Hippocampal formation (tissue), 2 donors: ENCODE results near the gene MIF4GD.
"Not testable (repeated sequence)": the region's sequence is repeated elsewhere in the genome, so short reads cannot be mapped to it uniquely, and the experiment has no call there.

Experiments used
- DNase-seq, 2 donors: peaks; one replicate each; lab custom pipeline; 2025; lab: John Stamatoyannopoulos, UW

Gene MIF4GD, protein sequence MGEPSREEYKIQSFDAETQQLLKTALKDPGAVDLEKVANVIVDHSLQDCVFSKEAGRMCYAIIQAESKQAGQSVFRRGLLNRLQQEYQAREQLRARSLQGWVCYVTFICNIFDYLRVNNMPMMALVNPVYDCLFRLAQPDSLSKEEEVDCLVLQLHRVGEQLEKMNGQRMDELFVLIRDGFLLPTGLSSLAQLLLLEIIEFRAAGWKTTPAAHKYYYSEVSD

DNA sequence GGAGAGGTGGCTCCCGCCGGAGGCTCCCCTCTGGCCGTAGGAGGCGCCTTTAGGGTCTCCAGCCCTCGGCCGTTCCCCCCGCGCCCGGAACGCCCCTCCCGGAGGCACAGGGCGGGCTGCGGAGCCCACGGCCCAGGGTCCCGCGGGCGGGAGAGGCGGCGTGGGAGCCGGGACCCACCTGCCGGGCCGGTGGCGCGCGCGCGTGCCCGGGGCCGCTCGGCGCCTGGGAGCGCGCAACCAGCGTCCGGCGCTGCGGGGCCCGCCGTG lies at the start of gene MIF4GD:
Gene MIF4GD (minus strand): TSS at position 266 of the 267 bp plus-strand sequence. CDS start 1,036 bp downstream, outside the sequence.
- DNase-seq: peak in 1 of 2 donors; percentile 59

DNA sequence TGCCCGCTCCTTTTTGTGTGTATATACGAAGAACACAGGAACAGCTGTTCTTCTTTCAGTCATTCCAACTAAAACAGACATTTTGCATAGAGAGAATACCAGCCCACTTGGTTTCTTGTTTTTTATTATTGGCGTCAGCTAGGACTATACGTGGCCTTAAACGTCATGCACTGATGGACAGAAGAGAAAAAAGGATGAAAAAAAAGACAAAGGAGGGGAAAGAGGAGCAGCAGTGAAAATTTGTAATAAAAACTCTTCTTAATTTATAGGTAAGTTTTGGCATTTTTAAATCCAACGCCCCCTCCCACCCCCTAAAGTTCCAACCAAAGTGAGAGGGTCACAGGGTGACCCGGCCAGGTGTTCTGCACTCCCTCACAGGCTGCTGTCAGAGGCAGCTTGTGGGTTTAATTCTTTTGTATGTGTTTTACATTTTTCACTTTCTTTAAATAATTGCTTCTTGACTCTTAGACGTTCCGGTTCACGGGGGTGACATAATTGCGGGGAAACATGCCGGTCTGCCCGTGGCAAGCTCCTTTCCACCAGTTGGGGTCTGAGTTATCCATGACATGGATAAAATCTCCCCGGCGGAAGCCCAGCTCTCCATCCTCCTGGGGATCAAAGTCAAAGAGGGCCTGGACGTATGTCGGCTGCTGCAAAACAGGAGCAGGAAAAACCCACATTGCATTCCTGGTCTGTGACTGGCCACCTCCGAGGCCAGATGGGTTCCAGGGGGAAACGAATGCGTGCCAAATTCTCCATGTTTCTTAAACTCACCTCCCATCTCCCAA lies 49.1 kb upstream of the MIF4GD start:
- DNase-seq: no peak

DNA sequence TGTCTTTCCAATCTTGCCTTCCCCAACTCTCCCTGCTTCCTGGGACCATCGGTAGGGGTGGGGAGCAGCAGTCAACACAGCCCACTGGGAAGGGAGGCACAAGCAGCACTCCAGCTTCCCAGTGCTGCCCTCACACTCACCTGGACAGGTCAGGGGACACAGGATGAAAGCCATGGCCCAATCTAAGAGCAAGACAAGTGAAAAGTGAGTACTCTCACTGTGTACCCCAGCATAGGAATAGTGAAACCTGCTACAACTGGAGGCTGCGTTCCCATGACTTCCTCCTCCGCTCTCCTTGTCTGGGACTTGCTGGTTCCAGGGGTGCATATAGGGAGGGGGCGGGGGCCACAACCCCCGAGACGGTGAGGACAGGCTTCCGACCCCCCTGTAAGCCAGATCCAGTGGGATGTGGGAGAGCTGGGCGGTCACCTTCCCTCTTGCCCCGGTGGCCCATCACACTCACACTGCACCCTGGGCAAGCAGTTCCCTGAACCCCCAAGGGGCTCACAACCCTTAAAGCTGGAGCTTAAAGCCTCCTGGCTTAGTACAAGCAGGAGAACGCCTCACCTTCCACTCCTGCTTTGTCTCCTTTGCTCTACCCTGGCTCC lies 47.7 kb upstream of the MIF4GD start:
- DNase-seq: no peak

DNA sequence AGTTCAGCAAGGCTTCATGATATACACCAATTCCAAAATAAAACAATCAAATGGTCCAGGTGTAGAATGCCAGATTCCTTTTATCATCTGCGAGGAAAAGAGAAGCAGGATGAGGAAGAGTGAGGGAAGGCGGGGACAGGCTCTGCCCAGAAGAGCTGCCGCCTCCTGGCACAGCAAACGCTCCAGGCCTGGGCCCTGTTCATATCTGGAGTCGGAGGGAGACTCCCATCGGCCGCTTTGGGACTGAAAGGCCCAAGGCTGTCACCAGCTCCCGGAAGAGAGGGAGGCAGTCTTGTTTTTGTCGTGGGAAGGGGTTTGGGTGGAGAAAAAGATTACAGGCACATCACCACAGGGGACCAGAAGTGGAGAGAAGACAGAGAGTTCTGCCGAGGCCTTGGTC lies 47.2 kb upstream of the MIF4GD start:
- no peak for DNase-seq

DNA sequence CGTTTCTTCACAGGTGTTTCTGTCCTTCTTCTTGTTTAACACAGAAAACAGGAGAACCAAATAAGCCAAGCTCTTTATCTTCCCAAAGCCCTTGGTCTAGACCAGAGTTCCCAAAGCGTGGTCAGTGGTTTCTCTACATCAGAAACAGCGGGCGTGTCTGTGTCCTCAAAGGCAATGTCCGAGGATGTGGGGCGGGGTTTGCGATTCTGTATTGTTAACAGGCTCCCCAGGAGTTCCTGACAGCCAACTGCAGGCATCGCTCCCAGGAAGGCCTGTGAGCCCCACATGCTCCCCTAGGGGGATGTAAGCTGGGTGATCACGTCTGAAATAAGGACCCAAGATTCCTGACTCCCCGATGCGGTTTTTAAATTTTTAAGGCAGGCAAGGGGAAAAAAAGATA lies 46.6 kb upstream of the MIF4GD start:
- no peak for DNase-seq

DNA sequence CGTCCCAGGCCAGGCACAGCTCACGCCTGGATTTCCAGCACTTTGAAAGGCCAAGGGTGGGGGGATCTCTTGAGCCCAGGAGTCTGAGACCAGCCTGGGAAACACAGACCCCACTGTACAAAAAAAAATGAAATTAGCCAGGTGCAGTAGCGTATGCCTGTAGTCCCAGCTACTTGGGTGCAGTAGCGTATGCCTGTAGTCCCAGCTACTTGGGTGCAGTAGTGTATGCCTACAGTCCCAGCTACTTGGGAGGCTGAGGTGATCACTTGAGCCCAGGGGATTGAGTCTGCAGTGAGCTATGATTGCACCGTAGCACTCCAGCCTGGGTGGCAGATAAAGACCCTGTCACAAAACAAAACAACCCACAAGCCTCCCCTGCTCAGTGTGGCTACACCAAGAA lies 45.2 kb upstream of the MIF4GD start:
- no peak for DNase-seq

DNA sequence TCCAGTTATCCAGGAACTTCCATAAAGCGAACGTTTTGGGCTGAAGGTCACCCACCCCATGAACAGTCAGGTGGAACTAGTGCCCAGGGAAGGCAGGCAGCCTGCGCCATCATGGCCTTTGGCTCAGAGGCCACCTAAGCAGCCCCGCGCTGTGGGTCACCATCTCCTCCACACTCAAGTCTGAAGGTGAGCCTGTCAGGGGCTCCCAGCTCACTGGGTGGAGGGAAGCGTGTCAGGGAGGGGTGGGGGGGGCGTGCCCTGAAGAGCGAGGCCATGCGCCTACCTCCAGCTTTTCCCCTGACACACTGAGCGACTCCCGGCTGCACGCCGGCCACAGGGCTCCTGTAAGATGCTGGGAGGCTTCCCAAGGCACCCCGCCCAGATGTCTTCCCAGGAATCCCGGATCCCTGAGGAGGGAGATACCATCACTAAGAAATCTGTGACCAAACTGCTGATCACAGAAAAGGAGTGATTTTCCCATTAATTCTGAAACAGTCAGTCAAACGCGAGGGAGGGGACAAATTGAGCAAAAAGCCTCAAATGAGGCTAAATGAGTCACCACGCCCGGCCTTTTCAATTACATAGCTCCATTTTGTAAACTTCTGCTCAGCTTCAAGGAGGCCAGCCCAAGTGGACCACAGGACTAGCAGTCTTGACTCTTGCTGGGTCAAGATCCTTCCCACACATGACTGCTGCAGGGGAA lies 44.7 kb upstream of the MIF4GD start:
- no peak for DNase-seq

DNA sequence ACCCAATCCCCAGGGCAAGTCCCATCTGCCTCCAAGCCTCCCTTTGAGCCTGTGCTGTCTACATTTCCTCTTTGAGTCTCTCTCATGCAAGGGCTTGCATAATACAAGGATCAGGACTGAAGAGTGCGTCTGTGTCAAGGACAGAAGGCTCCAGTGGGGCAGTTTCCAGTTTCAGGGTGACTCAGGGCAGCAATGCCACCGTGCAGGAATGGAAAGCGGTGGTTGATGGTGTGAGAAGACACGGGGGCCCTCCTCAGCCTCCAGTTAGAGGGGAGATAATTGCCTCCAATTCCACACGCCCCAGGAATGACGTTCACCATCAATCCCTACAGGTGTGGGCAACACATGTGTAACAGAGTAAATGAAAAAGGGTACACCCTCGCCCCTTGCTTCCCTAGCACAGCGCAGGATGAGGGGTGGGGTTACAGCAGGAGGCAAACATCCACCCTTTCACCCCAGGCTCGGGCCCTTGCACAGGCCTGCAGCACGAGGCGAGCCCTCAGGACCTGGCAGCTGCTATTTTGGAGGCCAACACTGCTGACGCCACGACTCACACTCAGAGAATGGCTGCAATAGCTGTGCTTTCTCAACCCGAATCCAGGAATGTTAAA lies 43.0 kb upstream of the MIF4GD start:
- peak in 1 of 2 donors; percentile 42 for DNase-seq

DNA sequence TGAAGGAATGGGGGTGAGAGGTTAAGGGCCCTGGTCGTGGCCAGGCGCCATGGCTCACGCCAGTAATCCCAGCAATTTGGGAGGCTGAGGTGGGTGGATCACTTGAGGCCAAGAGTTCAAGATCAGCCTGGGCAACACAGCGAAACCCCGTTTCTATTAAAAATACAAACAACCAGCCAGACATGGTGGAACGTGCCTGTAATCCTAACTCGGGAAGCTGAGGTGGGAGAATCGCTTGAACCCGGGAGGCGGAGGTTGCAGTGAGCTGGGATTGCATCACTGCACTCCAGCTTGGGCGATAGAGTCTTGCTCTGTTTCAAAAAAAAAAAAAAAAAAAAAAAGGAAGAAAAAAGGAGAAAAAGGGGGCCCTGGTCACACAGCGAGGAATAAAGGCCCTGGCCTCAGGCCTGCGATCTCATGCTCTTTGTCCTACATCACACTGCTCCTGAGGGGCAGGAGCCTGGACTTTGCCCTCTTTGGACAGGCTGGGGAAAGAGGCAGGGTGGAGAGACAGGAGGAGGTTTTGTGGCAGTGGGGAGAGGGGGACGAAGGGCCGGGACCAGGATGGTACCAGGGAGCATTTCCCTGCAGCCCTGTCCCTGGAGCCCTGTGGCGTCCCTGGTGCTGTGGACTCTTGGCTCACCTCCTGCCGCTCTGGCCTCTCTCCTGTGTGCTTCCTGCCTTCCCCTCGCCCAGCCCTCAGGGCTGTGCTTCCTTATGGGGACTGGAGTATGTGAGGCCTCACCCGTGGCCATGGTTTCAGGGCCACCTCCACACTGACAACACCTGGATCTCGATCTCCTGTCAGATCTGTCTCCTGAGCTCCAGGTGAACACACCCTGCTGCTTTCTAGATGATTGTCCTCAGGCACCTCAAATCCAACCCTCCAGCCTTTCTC lies 38.0 kb upstream of the MIF4GD start:
- DNase-seq: no peak

DNA sequence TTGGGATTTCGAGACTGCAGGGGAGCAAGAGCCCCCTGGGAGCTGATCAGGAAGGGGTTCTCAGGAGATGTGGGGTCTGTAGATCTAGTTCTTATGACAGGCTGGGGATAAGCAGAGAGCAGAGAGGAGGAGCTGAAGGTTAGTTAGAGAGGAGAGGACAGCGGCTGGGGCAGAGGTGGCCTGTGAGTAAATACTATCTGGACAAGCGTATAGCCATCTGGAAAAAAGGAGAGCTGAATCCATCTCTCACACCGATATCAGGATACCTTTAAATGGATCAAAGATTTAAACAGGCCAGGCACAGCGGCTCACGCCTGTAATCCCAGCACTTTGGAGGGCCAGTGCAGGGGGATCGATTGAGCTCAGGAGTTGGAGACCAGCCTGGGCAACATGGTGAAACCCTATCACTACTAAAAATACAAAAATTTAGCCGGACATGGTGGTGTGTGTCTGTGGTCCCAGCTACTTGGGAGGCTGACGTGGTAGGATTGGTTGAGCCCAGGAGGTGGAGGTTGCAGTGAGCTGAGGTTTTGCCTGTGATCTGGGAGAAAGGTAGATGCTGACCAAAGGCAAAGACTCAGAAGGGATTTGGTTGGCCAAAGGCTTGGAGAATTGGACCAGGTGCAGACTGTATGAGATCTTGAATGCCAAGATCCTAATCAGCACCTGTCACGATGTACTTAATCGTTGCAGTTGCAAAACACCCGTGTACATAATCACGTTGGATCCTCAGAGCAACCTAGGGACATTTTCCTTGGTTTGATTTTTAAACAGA lies 37.1 kb upstream of the MIF4GD start:
- no peak for DNase-seq

DNA sequence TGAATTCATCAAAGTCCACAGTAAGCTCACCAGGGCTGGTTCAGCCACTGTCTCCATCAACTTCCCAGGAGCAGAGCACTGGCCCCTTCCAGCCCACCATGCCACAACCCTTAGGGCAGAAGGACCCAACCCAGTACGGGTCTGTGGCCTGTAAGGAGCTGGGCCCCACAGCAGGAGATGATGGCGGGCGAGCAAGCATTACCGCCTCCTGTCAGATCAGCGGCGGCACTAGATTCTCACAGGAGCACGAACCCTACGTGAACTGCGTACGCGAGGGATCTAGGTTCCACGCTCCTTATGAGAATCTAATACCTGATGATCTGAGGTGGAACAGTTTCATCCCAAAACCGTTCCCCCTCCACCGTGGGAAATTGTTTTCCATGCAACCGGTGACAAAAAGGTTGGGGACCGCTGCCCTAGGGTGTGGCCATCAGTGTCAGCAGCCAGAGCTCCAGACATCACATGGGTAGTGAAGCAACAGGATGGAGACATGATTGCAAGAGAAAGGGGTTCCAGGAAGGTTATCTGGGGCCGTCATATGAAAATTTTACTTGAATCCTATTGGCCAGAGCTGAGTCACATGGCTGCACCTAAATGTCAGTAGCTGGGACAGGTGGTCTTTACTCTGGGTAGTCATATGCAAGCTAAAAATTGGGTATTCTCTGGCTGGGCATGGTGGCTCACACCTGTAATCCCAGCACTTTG lies 30.6 kb upstream of the MIF4GD start:
- DNase-seq: no peak

DNA sequence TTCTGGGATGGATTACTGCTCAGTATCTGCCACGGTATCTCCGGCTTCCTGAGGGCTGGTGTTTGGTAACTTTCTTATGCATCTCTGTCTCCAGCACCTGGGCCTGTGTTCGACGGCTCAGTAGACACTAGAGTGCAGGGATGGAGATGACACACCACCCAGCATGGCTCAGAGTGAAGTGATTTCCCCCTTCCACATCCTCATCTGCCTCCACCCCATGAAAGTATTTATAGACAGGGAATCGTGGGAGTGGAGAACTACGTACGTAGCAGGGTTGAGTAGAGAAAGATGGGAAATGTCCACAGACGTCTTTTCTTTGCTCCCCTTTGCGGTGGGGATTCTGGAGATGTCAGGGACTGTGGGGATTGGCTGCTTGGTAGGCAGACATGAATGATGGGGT lies 30.0 kb upstream of the MIF4GD start:
- DNase-seq: no peak

DNA sequence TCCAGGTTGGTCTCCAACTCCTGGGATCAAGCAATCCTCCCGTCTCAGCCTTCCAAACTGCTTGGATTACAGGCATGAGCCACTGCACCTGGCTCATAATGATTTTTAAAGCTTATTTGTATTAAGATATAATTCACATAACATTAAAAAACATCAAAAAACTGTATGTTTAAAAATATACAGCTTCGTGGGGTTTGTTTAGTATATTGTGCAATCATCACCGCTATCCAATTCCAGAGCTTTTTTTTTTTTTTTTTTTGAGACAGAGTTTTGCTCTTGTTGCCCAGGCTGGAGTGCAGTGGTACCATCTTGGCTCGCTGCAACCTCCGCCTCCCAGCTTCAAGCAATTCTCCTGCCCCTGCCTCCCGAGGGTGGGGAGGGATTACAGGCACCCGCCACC lies 29.2 kb upstream of the MIF4GD start:
- DNase-seq: no peak

DNA sequence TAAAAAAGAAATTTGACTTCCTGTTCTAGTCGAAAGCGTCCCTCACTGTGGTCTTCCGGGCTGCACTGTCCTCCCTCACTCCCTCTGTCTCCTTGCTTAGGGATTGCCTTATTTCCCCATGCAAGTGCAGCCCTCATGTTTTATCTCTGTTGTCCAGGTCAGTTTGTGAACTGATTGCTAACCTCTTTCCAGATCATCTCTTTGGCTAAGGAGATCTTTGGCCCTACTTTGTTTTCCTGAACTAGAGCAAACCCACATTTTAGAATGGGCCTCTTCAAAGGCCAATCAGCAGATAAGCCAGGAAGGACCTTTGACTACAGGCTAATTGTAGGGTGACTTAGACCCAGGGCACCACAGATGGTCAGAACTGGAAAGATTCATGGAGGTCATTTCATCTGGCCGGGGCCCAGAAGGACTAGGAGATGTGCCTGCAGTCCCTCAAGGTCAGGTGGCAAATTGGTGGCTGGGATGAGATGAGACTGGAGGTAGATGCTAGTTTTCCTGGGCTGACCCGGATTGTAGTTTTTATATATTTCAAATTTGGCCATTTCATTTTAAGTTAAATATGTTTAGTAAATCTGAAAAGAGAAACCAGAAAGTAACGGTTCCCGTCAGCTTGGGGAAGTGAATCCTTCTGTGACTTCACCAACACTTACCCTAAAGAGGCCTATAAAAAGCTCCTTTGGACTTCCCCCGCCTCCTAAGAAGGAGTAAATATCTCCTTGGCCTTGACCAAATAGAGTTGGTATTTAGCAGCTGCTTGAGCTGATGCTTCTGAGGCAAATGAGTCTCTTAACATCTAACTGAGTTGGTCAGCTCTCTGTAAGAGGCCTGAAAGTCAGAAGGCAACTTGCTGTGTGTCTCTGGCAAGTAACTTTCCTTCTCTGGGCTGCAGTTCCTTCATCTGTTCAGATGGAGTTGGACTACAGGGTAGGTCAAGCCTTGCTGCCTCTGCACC lies 24.4 kb upstream of the MIF4GD start:
- DNase-seq: no peak

DNA sequence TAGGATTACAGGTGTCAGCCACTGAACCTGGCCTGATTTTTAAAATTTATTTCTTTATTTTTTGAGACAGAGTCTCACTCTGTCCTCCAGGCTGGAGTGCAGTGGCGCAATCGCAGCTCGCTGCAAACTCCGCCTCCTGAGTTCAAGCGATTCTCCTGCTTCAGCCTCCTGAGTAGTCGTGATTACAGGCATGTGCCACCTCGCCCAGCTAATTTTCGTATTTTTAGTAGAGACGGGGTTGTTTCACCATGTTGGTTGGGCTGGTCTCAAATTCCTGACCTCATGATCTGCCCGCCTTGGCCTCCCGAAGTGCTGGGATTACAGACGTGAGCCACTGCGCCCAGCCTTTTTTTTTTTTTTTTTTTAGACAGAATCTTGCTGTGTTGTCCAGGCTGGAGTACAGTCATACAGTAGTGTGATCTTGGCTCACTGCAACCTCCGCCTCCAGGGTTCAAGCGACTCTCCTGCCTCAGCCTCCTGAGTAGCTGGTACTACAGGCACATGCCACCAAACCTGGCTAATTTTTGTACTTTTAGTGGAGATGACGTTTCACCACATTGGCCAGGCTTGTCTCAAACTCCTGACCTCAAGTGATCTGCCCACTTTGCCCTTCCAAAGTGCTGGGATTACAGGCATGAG lies 21.9 kb upstream of the MIF4GD start:
- DNase-seq: not testable (repeated sequence)

DNA sequence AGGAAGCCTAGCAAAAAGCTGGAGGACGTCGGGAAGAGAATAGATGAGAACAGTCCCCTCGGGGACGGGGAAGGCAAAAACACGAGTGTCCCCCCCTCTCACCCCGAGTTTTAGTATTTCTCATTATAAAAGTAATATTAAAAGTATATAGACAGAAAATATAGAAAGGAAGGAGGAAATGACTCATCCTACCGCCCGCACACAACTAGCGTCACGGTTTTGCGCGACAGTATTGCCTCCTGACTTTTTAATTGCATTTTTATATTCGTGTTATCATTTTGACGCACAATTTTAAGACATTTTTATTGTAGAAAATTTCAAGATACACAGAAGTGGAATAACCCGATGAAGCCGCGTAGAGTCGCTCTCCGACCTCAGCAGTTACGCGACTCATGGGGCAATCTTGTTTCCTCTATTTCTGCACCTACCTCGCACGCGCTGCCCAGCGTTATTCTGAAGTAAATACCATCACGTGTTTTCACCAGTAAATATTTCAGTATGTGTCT lies 18.9 kb upstream of the MIF4GD start:
- DNase-seq: peak in 1 of 2 donors; percentile 57

DNA sequence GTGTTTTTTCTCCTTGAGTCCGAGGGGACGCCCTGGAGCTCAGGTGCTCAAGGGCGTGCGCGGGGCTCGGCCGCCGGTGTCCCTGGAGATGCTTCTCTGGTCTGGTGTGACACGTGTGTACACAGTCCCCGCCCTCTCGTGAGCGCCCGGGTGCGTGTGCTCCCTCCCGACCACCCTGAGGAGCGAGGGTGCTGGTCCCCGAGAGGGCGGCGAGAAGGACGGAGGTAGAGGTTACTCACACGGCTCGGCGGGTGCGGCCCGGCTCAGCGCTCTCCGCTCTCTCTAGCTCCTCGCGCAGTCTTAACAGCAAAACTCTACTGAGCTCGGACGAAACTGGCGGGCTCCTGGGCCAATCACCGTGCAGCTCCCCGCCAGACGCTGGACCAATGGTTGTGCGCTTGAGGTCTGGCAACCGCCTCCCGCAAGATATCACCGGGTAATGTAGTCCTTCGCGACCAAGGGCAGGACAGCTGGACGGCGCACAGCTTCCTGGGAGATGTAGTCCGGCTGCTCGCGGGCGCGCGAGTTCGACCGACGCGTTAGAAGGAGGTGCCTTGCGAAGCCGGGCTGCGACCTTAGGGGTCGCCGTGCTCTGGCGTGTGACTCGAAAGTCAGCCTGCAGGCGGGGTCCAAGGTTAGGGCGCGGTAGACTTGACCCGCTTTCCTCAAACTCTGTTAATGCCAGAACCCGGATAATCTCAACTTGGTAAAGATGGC lies 18.2 kb upstream of the MIF4GD start, which contains the start of gene SLC25A19:
Gene SLC25A19 (minus strand): TSS at position 319 of the 717 bp plus-strand sequence. CDS start 2,669 bp downstream, outside the sequence.
- peak; percentile 97 to 98 for DNase-seq
